Neural cell (in vitro differentiated cells): ENCODE results near the gene PDLIM5. TPM values are rescaled to one million over a fixed set of nuclear protein-coding genes. Genes with fewer than 3 reads are reported as not detected.

Experiments
- polyA plus RNA-seq: library from polyadenylated mRNA; depleted of rRNA; stranded (reverse); fragments of >200 nt; gene quantifications from 2 replicates; pipeline ENCODE4 v1.2.3, GENCODE V29; 2014

Gene PDLIM5
- polyA plus RNA-seq, 1 donor from 2014 or later = 1.6 TPM

Other genes starting within 250 kb of the PDLIM5 start
- gene SMARCAD1, start 244.1 kb upstream of the PDLIM5 start, polyA plus RNA-seq = 118 and 129 TPM in 2 replicates
- gene HPGDS, start 109.1 kb upstream of the PDLIM5 start, polyA plus RNA-seq = not detected in 2 replicates